ENCODE data around the gene CDS2.
"Not testable (repeated sequence)": the region's sequence is repeated elsewhere in the genome, so short reads cannot be mapped to it uniquely, and the experiment has no call there.

CDS2 gene

DNA sequence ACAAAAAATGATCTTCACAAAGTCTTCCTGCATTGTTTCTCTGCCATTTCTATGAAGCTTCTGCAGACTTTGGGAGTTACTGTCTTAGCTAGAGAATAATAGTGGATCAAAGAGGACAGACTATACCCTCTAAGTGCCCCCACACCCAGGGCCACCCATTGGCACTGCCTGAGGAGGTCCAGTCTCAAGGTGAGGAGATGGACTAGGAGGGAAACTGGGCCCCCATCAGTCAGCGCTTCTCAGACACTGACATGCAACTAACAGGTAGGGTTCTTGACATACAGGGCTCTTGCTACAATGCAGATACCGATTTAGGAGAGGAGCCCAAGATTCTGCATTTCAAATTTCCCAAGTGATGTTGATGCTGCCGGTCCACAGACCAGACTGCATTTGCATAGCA is 31.4 kb upstream of the CDS2 start:
- H3K4me1 ChIP-seq (ENCODE audit: insufficient read depth, low read length, severe bottlenecking), result peaks cover 5% of the 10 kb centered on the region
- no peak overlapping the region for H3K4me2 ChIP-seq (ENCODE audit: low read length)
- no peaks in the 10 kb centered on the region for H3K79me2 ChIP-seq (ENCODE audit: insufficient read depth, low read length)
- no peaks in the 10 kb centered on the region for H4K20me1 ChIP-seq (ENCODE audit: insufficient read depth, low read length)
- H3F3A ChIP-seq (ENCODE audit: insufficient read depth, low read length), result no peaks in the 10 kb centered on the region
- H3K9ac ChIP-seq (ENCODE audit: low read length), result no peak overlapping the region
- H3K9me2 ChIP-seq (ENCODE audit: low read depth, low read length), result no peaks in the 10 kb centered on the region
- H3K27ac ChIP-seq (ENCODE audit: low read depth, low read length, poor library complexity, severe bottlenecking), result no peak overlapping the region
- H3K27me3 ChIP-seq (ENCODE audit: insufficient read depth, low read length), result no peaks in the 10 kb centered on the region
- H3K4me3 ChIP-seq (ENCODE audit: low read depth, low read length, poor library complexity, severe bottlenecking), result no peak overlapping the region
- TF ChIP-seq EZH2 (IDR thresholded peaks at IDR 0.05; ENCODE audit: borderline replicate concordance, low read length), result no peak
- TF ChIP-seq, protein P1, sequence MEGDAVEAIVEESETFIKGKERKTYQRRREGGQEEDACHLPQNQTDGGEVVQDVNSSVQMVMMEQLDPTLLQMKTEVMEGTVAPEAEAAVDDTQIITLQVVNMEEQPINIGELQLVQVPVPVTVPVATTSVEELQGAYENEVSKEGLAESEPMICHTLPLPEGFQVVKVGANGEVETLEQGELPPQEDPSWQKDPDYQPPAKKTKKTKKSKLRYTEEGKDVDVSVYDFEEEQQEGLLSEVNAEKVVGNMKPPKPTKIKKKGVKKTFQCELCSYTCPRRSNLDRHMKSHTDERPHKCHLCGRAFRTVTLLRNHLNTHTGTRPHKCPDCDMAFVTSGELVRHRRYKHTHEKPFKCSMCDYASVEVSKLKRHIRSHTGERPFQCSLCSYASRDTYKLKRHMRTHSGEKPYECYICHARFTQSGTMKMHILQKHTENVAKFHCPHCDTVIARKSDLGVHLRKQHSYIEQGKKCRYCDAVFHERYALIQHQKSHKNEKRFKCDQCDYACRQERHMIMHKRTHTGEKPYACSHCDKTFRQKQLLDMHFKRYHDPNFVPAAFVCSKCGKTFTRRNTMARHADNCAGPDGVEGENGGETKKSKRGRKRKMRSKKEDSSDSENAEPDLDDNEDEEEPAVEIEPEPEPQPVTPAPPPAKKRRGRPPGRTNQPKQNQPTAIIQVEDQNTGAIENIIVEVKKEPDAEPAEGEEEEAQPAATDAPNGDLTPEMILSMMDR (IDR thresholded peaks at IDR 0.05; ENCODE audit: low read length), result no peak
- no peak overlapping the region for H2AFZ ChIP-seq (ENCODE audit: low read length)
- no peaks in the 10 kb centered on the region for H3K9me3 ChIP-seq (ENCODE audit: low read length)
- H3K36me3 ChIP-seq (ENCODE audit: insufficient read depth, low read length), result peaks cover 40% of the 10 kb centered on the region; the same call in 1 of the 2 replicates

DNA sequence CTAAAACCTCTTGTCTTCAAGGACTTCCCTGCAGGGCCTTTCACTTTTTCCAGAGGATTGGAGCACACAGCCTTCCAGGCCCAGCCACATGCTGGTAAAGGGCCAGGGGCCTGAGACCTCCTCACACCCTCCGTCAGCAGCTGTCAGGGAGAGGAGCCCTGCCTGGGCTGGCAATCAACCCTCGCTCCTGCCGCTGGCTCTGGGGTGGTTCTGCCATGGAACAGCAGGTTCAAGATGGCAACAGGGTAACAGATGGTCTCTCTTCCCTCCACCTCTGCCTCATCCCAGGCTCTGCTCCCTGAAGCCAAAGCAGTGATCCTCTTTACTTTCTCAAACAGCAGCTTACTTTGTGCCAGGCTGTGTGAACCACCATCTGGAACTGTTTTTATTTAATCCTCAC is 30.9 kb upstream of the CDS2 start:
- H3K9me3 ChIP-seq (ENCODE audit: low read length), result no peaks in the 10 kb centered on the region
- no peaks in the 10 kb centered on the region for H3K27me3 ChIP-seq (ENCODE audit: insufficient read depth, low read length)
- peaks cover 4% of the 10 kb centered on the region for H3K4me1 ChIP-seq (ENCODE audit: insufficient read depth, low read length, severe bottlenecking)
- no peaks in the 10 kb centered on the region for H3K9me2 ChIP-seq (ENCODE audit: low read depth, low read length)
- no peaks in the 10 kb centered on the region for H4K20me1 ChIP-seq (ENCODE audit: insufficient read depth, low read length)
- no peaks in the 10 kb centered on the region for H3F3A ChIP-seq (ENCODE audit: insufficient read depth, low read length)
- H3K79me2 ChIP-seq (ENCODE audit: insufficient read depth, low read length), result no peaks in the 10 kb centered on the region
- no peak overlapping the region for H3K27ac ChIP-seq (ENCODE audit: low read depth, low read length, poor library complexity, severe bottlenecking)
- H3K36me3 ChIP-seq (ENCODE audit: insufficient read depth, low read length), result peaks cover 43% of the 10 kb centered on the region; the same call in 1 of the 2 replicates
- H2AFZ ChIP-seq (ENCODE audit: low read length), result no peak overlapping the region
- TF ChIP-seq EZH2 (IDR thresholded peaks at IDR 0.05; ENCODE audit: borderline replicate concordance, low read length), result no peak
- TF ChIP-seq, protein P1 (IDR thresholded peaks at IDR 0.05; ENCODE audit: low read length), result no peak
- H3K4me3 ChIP-seq (ENCODE audit: low read depth, low read length, poor library complexity, severe bottlenecking), result no peak overlapping the region
- no peak overlapping the region for H3K9ac ChIP-seq (ENCODE audit: low read length)
- no peak overlapping the region for H3K4me2 ChIP-seq (ENCODE audit: low read length)

DNA sequence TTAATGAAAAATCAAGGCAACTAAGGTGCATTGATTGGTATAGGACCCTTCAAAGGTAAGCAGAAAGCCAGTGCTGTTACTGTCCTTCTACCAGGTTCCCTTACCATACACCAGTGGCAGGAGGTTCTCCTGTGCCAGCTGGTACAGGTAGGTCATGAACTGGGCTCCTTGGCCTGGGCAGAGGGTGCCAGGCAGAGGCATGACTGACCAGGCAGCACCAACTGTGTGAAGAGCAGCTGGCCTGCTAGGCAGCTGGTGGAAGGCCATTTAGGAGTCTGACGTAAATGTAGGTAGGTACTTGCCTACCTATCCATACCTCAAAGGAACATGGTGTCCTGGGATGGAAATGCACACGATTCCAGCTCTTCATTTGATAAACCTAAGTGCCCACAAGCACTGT is 30.3 kb upstream of the CDS2 start:
- peaks cover 48% of the 10 kb centered on the region; the same call in 1 of the 2 replicates for H3K36me3 ChIP-seq (ENCODE audit: insufficient read depth, low read length)

DNA sequence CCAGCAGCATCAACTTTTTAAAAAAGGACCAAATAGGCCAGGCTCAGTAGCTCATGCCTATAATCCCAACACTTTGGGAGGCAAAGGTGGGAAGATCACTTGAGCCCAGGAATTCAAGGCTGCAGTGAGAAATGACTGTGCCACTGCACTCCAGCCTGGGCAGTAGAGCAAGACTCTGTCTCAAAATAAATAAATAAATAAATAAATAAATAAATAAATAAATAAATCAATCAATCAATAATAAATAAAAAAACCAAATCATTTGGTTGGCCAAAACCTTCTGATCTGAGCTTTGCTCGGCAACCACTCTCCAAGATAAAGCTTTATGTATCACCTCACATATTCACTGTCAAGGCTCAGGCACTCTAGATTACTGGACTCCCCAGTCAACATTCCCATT is 27.8 kb upstream of the CDS2 start:
- not testable (repeated sequence) for H3K27ac ChIP-seq (ENCODE audit: low read depth, low read length, poor library complexity, severe bottlenecking); H3K4me1 ChIP-seq (ENCODE audit: insufficient read depth, low read length, severe bottlenecking); H3K9me3 ChIP-seq (ENCODE audit: low read length); H3K9ac ChIP-seq (ENCODE audit: low read length); H3K9me2 ChIP-seq (ENCODE audit: low read depth, low read length); H4K20me1 ChIP-seq (ENCODE audit: insufficient read depth, low read length); H3K27me3 ChIP-seq (ENCODE audit: insufficient read depth, low read length); H3K79me2 ChIP-seq (ENCODE audit: insufficient read depth, low read length); H3K4me2 ChIP-seq (ENCODE audit: low read length); H3F3A ChIP-seq (ENCODE audit: insufficient read depth, low read length); H2AFZ ChIP-seq (ENCODE audit: low read length); H3K4me3 ChIP-seq (ENCODE audit: low read depth, low read length, poor library complexity, severe bottlenecking)
- peaks cover 73% of the 10 kb centered on the region for H3K36me3 ChIP-seq (ENCODE audit: insufficient read depth, low read length)

More for the DNA sequence above, 30.3 kb upstream of the CDS2 start:
- Histone ChIP-seq H3K4me2 (ENCODE audit: low read length) (no peak overlapping the region), H3K9me3 (ENCODE audit: low read length) (no peaks in the 10 kb centered on the region), H4K20me1 (ENCODE audit: insufficient read depth, low read length) (no peaks in the 10 kb centered on the region), H3K4me3 (ENCODE audit: low read depth, low read length, poor library complexity, severe bottlenecking) (no peak overlapping the region), H3K27me3 (ENCODE audit: insufficient read depth, low read length) (no peaks in the 10 kb centered on the region), H3K9me2 (ENCODE audit: low read depth, low read length) (no peaks in the 10 kb centered on the region), H3K9ac (ENCODE audit: low read length) (no peak overlapping the region), H3F3A (ENCODE audit: insufficient read depth, low read length) (no peaks in the 10 kb centered on the region), H3K4me1 (ENCODE audit: insufficient read depth, low read length, severe bottlenecking) (peaks cover 4% of the 10 kb centered on the region), H2AFZ (ENCODE audit: low read length) (no peak overlapping the region), H3K27ac (ENCODE audit: low read depth, low read length, poor library complexity, severe bottlenecking) (no peak overlapping the region), H3K79me2 (ENCODE audit: insufficient read depth, low read length) (no peaks in the 10 kb centered on the region)
- TF ChIP-seq, protein P1 (IDR thresholded peaks at IDR 0.05; ENCODE audit: low read length), result no peak
- no peak for TF ChIP-seq EZH2 (IDR thresholded peaks at IDR 0.05; ENCODE audit: borderline replicate concordance, low read length)

DNA sequence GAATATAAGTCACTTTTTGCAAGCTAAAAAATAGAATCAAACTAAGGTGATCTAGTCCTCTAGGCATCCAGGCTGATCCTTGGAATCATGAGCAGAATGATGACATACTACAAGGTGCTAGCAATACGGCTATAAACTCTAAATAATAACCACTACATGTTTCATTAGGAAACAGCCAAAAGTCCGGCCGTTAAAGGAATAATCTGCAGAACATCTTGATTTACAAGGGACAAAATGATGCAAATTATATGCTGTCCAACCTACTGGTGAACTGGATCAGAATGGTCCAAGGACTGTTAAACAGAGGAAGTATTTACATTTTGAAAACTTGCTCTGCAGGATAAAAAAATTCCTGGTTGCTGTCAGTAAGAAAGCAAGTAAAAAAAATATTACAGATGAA is 26.9 kb upstream of the CDS2 start:
- H3K27me3 ChIP-seq (ENCODE audit: insufficient read depth, low read length); H3K4me1 ChIP-seq (ENCODE audit: insufficient read depth, low read length, severe bottlenecking); H3K79me2 ChIP-seq (ENCODE audit: insufficient read depth, low read length): not testable (repeated sequence)

More for the DNA sequence above, 26.9 kb upstream of the CDS2 start:
- not testable (repeated sequence) for H3K9ac ChIP-seq (ENCODE audit: low read length); H3K4me3 ChIP-seq (ENCODE audit: low read depth, low read length, poor library complexity, severe bottlenecking); H3K9me3 ChIP-seq (ENCODE audit: low read length); H3K9me2 ChIP-seq (ENCODE audit: low read depth, low read length); H3K4me2 ChIP-seq (ENCODE audit: low read length); H3F3A ChIP-seq (ENCODE audit: insufficient read depth, low read length); H2AFZ ChIP-seq (ENCODE audit: low read length); H4K20me1 ChIP-seq (ENCODE audit: insufficient read depth, low read length); H3K27ac ChIP-seq (ENCODE audit: low read depth, low read length, poor library complexity, severe bottlenecking)
- peaks cover 82% of the 10 kb centered on the region for H3K36me3 ChIP-seq (ENCODE audit: insufficient read depth, low read length)

Measured in OCI-LY1 (cell line).